Upper lobe of left lung (tissue), 6 donors: Measurements from ENCODE around the gene RGSL1. TPM values are rescaled to one million over a fixed set of nuclear protein-coding genes. Genes with fewer than 3 reads are reported as not detected.

ENCODE experiments used
- ATAC-seq, 2 donors: fragments of 200-7000 bp; cut with Tn5 transposase; one replicate each; pipeline ENCODE4 v1.9.1; 2022; ENCODE audit warnings: mild to moderate bottlenecking in 2 of 2, moderate library complexity in 2 of 2; ENCODE audit not compliant: low FRiP score in 2 of 2
- DNase-seq, 2 donors: peaks; one replicate each; pipeline ENCODE4 v3.0.0-alpha.2; 2019 to 2020
- H3K27ac ChIP-seq, 4 donors: fragments of 200-600 bp; sonication (generic); one replicate each; pipeline ENCODE4 v1.5.1; 2016 to 2019
- H3K27me3 ChIP-seq, 4 donors: fragments of 200-600 bp; sonication (generic); one replicate each; pipeline ENCODE4 v1.5.1; 2017 to 2019
- H3K36me3 ChIP-seq, 4 donors: fragments of 200-600 bp; sonication (generic); one replicate each; pipeline ENCODE4 v1.5.1; 2016 to 2019
- H3K4me1 ChIP-seq, 4 donors: fragments of 200-600 bp; sonication (generic); one replicate each; pipeline ENCODE4 v1.5.1; 2018 to 2019
- H3K4me3 ChIP-seq, 4 donors: fragments of 200-600 bp; sonication (generic); one replicate each; pipeline ENCODE4 v1.5.1; 2017 to 2019; ENCODE audit warnings: mild to moderate bottlenecking in 2 of 4, moderate library complexity in 1 of 4
- H3K9me3 ChIP-seq, 4 donors: fragments of 200-600 bp; sonication (generic); one replicate each; pipeline ENCODE4 v1.5.1; 2018 to 2019
- CTCF ChIP-seq, 6 experiments: fragments of 450-650 bp in 4 of 6; fragments of 200-600 bp in 2 of 6; sonication (generic) in 2 of 6; IDR thresholded peaks; one replicate each; pipeline ENCODE4 v1.5.1; 2016 to 2019; ENCODE audit warnings: antibody characterized with exemption in 6 of 6
- EP300 ChIP-seq, 4 donors: sonication (generic); formaldehyde crosslinking; IDR thresholded peaks; one replicate each; pipeline ENCODE4 v1.5.1; 2017; ENCODE audit warnings: antibody characterized with exemption in 4 of 4, control low read depth in 2 of 4
- POLR2A ChIP-seq, 4 donors: fragments of 450-650 bp; IDR thresholded peaks; one replicate each; pipeline ENCODE4 v1.5.1; 2016 to 2017; ENCODE audit warnings: antibody characterized with exemption in 4 of 4, mild to moderate bottlenecking in 2 of 4
- POLR2AphosphoS5 ChIP-seq, 2 donors: sonication (generic); formaldehyde crosslinking; IDR thresholded peaks; one replicate each; pipeline ENCODE4 v1.5.1; 2017; ENCODE audit warnings: antibody characterized with exemption in 2 of 2
- WGBS, 2 donors: methylation state at CpG; one replicate each; pipeline ENCODE4 v1.1.5; 2017 to 2018; 5-methylcytosine and 5-hydroxymethylcytosine counted together
- total RNA-seq, 6 donors: library from RNA; depleted of rRNA in 4 of 6; stranded (reverse); fragments of >200 nt in 4 of 6; gene quantifications; one replicate each; pipeline versions ENCODE4 v1.1.0 to v1.2.1, GENCODE V29; 2016 to 2021
- donor health status: DM: no; HTN: no; CAD: no; lungs with moderate emphysema.
- donor health status: DM: no; HTN: yes; CAD: no; lungs with severe emphysema.

RGSL1 gene
- total RNA-seq, 6 donors from 2014 or later = not detected

GRCh38 chr1:182556279-182556678 is 106.3 kb downstream of the RGSL1 start:
- H3K36me3 ChIP-seq = no peaks in the 10 kb centered on the region
- H3K4me3 ChIP-seq = no peak overlapping the region
- no peaks in the 10 kb centered on the region for H3K27me3 ChIP-seq
- DNase-seq (no peak), ATAC-seq (no peak)
- TF ChIP-seq POLR2A (IDR thresholded peaks at IDR 0.05) (no peak), POLR2AphosphoS5 (IDR thresholded peaks at IDR 0.05) (no peak), CTCF (IDR thresholded peaks at IDR 0.05) (no peak), EP300 (IDR thresholded peaks at IDR 0.05) (no peak)
- no peak overlapping the region for H3K27ac ChIP-seq
- peaks cover 0 to 3% (median 0%) of the 10 kb centered on the region in 4 donors for H3K9me3 ChIP-seq
- no peaks in the 10 kb centered on the region for H3K4me1 ChIP-seq

DNA sequence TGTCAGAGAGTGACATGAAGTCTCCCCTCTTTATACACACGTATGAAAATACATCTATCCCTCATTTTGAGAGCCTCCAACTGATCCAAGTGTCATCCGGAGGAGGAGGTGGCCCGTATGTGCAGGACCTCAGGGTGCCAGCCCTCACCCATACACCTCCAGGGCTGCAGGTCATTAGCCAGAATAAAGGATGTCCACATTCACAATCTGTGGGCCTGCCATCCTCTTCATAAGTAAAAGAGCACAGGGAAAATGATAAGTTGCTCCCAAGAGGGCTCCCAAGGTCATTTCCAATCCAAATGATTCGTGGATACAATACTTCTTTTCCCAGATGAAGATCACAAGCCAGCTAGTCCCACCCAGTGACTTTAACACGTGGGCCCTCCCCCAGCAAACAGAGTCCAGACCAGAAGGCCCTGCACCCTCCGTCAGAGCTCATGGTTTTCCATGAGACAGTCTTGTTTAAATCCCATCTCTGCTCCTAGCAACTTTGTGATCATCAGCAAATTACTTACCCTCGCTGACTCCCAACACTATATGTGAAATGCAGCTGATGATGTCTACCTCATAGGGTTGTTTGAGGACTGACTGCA is 110.5 kb downstream of the RGSL1 start:
- Histone ChIP-seq H3K9me3 (no peaks in the 10 kb centered on the region), H3K27ac (no peak overlapping the region), H3K4me1 (no peaks in the 10 kb centered on the region), H3K4me3 (no peak overlapping the region), H3K36me3 (no peaks in the 10 kb centered on the region), H3K27me3 (no peaks in the 10 kb centered on the region)
- ATAC-seq (peak in 1 of 2 donors; percentile 41), DNase-seq (no peak)
- 69 to 72% methylated on average over 7 of the region's 7 CpGs for WGBS, 2 donors
- TF ChIP-seq POLR2AphosphoS5 (IDR thresholded peaks at IDR 0.05) (no peak), EP300 (IDR thresholded peaks at IDR 0.05) (no peak), CTCF (IDR thresholded peaks at IDR 0.05) (no peak), POLR2A (IDR thresholded peaks at IDR 0.05) (no peak)

DNA sequence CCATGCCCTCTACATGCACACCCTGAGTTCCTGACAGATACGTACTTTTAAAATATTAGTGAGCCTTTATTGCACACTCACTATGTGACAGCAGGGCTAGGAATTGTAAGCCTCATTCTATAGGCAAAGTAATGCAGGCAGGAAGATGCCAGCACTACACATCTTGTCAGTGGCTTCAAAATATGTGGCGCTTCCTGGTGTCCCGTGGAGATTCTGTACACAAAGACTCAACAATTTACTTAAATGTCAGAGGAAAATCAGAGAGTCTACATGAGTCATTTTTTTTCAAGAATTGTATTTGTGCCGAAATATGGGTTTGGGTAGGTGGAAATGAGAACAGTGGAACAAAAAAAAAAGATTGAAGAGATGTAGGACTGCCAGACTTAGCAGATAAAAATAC is 111.5 kb downstream of the RGSL1 start:
- H3K27ac ChIP-seq = no peak overlapping the region
- no peaks in the 10 kb centered on the region for H3K4me1 ChIP-seq
- ATAC-seq = no peak
- no peaks in the 10 kb centered on the region for H3K27me3 ChIP-seq
- TF ChIP-seq POLR2A (IDR thresholded peaks at IDR 0.05) = no peak
- TF ChIP-seq POLR2AphosphoS5 (IDR thresholded peaks at IDR 0.05) = no peak
- TF ChIP-seq EP300 (IDR thresholded peaks at IDR 0.05) = no peak
- no peak for TF ChIP-seq CTCF (IDR thresholded peaks at IDR 0.05)
- H3K36me3 ChIP-seq = no peaks in the 10 kb centered on the region
- H3K4me3 ChIP-seq = no peak overlapping the region
- H3K9me3 ChIP-seq = no peaks in the 10 kb centered on the region
- DNase-seq = no peak
- 59 to 61% methylated on average over 4 of the region's 4 CpGs for WGBS, 2 donors

DNA sequence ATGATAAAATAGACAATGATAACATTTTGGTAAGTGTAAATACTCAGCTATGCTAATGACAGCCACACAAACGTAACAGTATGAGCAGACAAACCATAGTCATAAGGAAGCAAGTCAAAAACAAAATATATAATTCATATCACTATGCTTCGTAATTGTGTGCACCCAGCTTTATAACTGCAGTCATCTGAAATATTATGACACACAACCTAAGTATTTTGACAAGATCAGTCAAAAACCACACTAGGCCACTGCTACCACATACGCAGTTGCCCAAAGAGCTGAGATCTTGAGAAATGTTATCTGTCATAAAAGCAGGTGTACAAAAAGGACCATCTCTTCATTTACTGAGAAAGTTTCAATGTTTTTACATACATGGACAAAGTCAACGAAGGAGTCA is 113.1 kb downstream of the RGSL1 start:
- TF ChIP-seq POLR2AphosphoS5 (IDR thresholded peaks at IDR 0.05) = no peak
- TF ChIP-seq EP300 (IDR thresholded peaks at IDR 0.05) = no peak
- TF ChIP-seq CTCF (IDR thresholded peaks at IDR 0.05) = no peak
- no peak for TF ChIP-seq POLR2A (IDR thresholded peaks at IDR 0.05)
- H3K27ac ChIP-seq = no peak overlapping the region
- H3K27me3 ChIP-seq = no peaks in the 10 kb centered on the region
- no peaks in the 10 kb centered on the region for H3K9me3 ChIP-seq
- H3K4me3 ChIP-seq = no peak overlapping the region
- no peaks in the 10 kb centered on the region for H3K4me1 ChIP-seq
- 88 to 90% methylated on average over 4 of the region's 4 CpGs for WGBS, 2 donors
- DNase-seq (no peak), ATAC-seq (no peak)
- H3K36me3 ChIP-seq = no peaks in the 10 kb centered on the region

DNA sequence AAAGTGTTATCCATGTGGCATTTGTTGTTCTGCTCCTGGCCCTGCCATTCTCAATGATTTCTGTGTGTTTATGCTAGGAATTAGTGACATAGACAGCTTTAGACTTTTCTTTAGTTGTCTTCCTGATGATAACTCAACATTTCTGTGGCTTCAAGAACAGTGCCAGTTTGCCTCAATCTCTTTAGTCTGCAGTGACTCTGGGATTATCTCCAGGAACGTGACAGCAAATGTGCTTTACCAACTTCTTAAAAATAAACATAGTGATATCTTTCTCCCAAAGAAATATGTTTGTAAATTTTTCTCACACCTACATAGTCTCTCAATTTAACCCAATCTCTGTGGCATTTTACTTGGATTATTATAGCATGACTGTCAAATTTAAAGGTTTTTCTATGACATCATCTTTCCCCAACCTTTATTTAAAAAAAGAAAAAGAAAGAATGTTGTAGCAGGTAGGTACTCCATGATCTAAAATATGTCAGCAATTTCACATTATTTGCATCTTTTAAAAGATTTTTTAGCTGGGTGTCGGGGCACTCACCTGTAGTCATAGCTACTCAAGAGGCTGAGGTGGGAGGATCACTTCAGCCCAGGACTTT is 114.6 kb downstream of the RGSL1 start:
- DNase-seq (no peak), ATAC-seq (no peak)
- H3K36me3 ChIP-seq = no peaks in the 10 kb centered on the region
- no peaks in the 10 kb centered on the region for H3K4me1 ChIP-seq
- H3K9me3 ChIP-seq = no peaks in the 10 kb centered on the region
- no peak overlapping the region for H3K27ac ChIP-seq
- no peaks in the 10 kb centered on the region for H3K27me3 ChIP-seq
- no peak for TF ChIP-seq POLR2A (IDR thresholded peaks at IDR 0.05)
- no peak for TF ChIP-seq POLR2AphosphoS5 (IDR thresholded peaks at IDR 0.05)
- no peak for TF ChIP-seq EP300 (IDR thresholded peaks at IDR 0.05)
- no peak for TF ChIP-seq CTCF (IDR thresholded peaks at IDR 0.05)
- H3K4me3 ChIP-seq = no peak overlapping the region
- WGBS, 2 donors = 54 to 69% methylated on average over 2 of the region's 2 CpGs
